HepG2 (cell line): ENCODE results near the gene TMEM221. TPM values are rescaled to one million over a fixed set of nuclear protein-coding genes. Genes with fewer than 3 reads are reported as not detected.
A peak's percentile ranks its signal among the peaks of the same experiment; 100 is the strongest.

Experiments used
- AGO1 ChIP-seq: fragments of 200-400 bp; formaldehyde crosslinking; IDR thresholded peaks from 2 replicates; pipeline ENCODE4 v1.6.1; 2017; ENCODE audit warnings: mild to moderate bottlenecking, low read depth, low read length, moderate library complexity; ENCODE audit not compliant: poor library complexity, severe bottlenecking
- ELF4 ChIP-seq: sonication (generic); formaldehyde crosslinking; IDR thresholded peaks from 2 replicates; pipeline ENCODE4 v1.5.0; 2020; ENCODE audit warnings: missing genetic modification reagents, mild to moderate bottlenecking, moderate library complexity, borderline replicate concordance
- NFRKB ChIP-seq: fragments of 450-650 bp; IDR thresholded peaks from 2 replicates; pipeline ENCODE4 v1.6.1; 2017
- ONECUT2 ChIP-seq: sonication (generic); formaldehyde crosslinking; IDR thresholded peaks from 2 replicates; pipeline ENCODE4 v1.4.0; 2020; ENCODE audit warnings: missing genetic modification reagents
- RFX3 ChIP-seq: IDR thresholded peaks from 2 replicates; pipeline ENCODE4 v1.6.1; 2016; ENCODE audit warnings: missing biosample characterization, missing genetic modification reagents
- SMYD3 ChIP-seq: sonication (generic); formaldehyde crosslinking; IDR thresholded peaks from 2 replicates; pipeline ENCODE4 v1.8.1; 2023; ENCODE audit warnings: mild to moderate bottlenecking, missing genetic modification reagents
- SSRP1 ChIP-seq: IDR thresholded peaks from 2 replicates; pipeline ENCODE4 v1.6.1; 2016; ENCODE audit warnings: control low read depth
- SYNCRIP ChIP-seq: fragments of 200-400 bp; formaldehyde crosslinking; IDR thresholded peaks from 2 replicates; pipeline ENCODE4 v1.6.1; 2018; ENCODE audit warnings: mild to moderate bottlenecking, low read depth, low read length; ENCODE audit not compliant: insufficient read depth
- TBP ChIP-seq: sonication (generic); formaldehyde crosslinking; IDR thresholded peaks from 2 replicates; pipeline ENCODE4 v1.5.0; 2020; ENCODE audit warnings: missing genetic modification reagents
- TGIF2 ChIP-seq: IDR thresholded peaks from 2 replicates; pipeline ENCODE4 v1.6.1; 2016; ENCODE audit warnings: control low read depth, missing compliant biosample characterization
- ZFP36L1 ChIP-seq: sonication (generic); formaldehyde crosslinking; IDR thresholded peaks from 2 replicates; pipeline ENCODE4 v1.8.0; 2022; ENCODE audit warnings: mild to moderate bottlenecking, missing genetic modification reagents, moderate library complexity
- ZFP82 ChIP-seq: sonication (generic); formaldehyde crosslinking; IDR thresholded peaks from 2 replicates; pipeline ENCODE4 v1.5.1; 2020; ENCODE audit warnings: mild to moderate bottlenecking, missing genetic modification reagents, borderline replicate concordance
- ZFY ChIP-seq: sonication (generic); formaldehyde crosslinking; IDR thresholded peaks from 2 replicates; pipeline ENCODE4 v1.4.0; 2020; ENCODE audit warnings: missing genetic modification reagents
- ZNF432 ChIP-seq: sonication (generic); formaldehyde crosslinking; IDR thresholded peaks from 2 replicates; pipeline ENCODE4 v1.5.0; 2020; ENCODE audit warnings: missing genetic modification reagents, mild to moderate bottlenecking, borderline replicate concordance
- ZNF451 ChIP-seq: sonication (generic); formaldehyde crosslinking; IDR thresholded peaks from 2 replicates; pipeline ENCODE4 v1.5.0; 2020; ENCODE audit warnings: mild to moderate bottlenecking, missing genetic modification reagents
- ZNF550 ChIP-seq: sonication (generic); formaldehyde crosslinking; IDR thresholded peaks from 2 replicates; pipeline ENCODE4 v1.4.0; 2020; ENCODE audit warnings: mild to moderate bottlenecking, missing genetic modification reagents, borderline replicate concordance
- ZNF607 ChIP-seq: sonication (generic); formaldehyde crosslinking; IDR thresholded peaks from 2 replicates; pipeline ENCODE4 v1.5.1; 2020; ENCODE audit warnings: missing genetic modification reagents, mild to moderate bottlenecking, borderline replicate concordance
- ZSCAN9 ChIP-seq: IDR thresholded peaks from 2 replicates; pipeline ENCODE4 v1.6.1; 2016; ENCODE audit warnings: borderline replicate concordance
- polyA plus RNA-seq, 8 experiments: library from polyadenylated mRNA; depleted of rRNA in 3 of 8; stranded (reverse) in 7 of 8; unstranded in 1 of 8; fragments of >200 nt; fragmentation: Illumina TruSeq in 4 of 8; extraction: Trizol in 4 of 8; gene quantifications; 2 replicates each; pipeline versions ENCODE4 v1.2.1 to v1.2.3, GENCODE V29; 2011 to 2016; ENCODE audit warnings: low read depth in 4 of 8, missing spikeins in 1 of 8, mixed read lengths in 1 of 8; ENCODE audit not compliant: insufficient read depth in 1 of 8
- total RNA-seq, 5 experiments: library from RNA; depleted of rRNA; stranded (reverse); fragments of >200 nt; fragmentation: Illumina TruSeq; extraction: Trizol; gene quantifications; 2 replicates each; pipeline ENCODE4 v1.2.3, GENCODE V29; 2016; ENCODE audit warnings: low read depth in 1 of 5
- TF ChIP-seq, protein P1 (sequence below): sonication (generic); formaldehyde crosslinking; IDR thresholded peaks from 2 replicates; pipeline ENCODE4 v1.5.0; 2020; ENCODE audit warnings: mild to moderate bottlenecking, missing genetic modification reagents
- TF ChIP-seq, protein P2 (sequence below): sonication (generic); formaldehyde crosslinking; IDR thresholded peaks from one replicate; pipeline ENCODE4 v1.5.1; 2020; ENCODE audit warnings: mild to moderate bottlenecking, missing genetic modification reagents; ENCODE audit errors: not compliant biosample characterization

The TMEM221 gene
- total and polyA plus RNA-seq, 2 of the 13 experiments (the other 11 are each of a cell fraction or from before 2014, with no cell fraction given), result 0.33 to 0.77 TPM

DNA sequence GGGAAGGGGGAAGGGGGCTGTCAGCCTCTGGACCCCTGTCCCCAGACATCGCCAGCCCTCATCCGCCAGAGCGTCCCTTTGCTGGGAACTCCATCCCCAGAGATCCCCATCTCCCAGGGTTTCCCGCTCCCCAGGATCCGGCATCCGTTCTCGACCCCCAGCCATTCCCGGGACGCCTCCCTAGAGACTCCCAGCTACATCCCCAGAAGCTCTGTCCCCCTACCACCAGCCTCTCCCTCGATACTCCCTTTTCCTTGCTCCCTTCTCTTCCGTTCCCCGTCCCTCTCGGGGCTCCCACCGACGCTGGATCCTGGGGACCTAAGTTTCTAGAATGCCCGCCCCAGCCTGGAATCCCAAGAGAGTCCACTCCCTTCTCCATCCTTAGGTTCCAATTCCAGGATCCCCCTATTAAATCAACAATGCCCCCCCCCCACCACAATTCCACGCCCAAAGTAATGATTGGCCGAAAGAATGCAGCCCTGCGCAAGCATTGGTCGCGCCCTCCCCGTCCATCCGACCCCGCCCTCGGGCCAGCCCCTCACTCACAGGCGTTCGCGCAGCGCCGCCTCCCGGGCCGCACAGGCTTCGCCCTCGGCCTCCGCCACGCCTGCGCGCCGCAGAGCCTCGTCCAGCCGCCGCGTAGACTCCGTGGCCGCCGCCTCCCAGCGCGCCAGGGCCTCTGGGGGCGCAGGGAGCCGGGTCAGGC lies 57.6 kb downstream of the TMEM221 start (continued):
- TF ChIP-seq, protein P1, sequence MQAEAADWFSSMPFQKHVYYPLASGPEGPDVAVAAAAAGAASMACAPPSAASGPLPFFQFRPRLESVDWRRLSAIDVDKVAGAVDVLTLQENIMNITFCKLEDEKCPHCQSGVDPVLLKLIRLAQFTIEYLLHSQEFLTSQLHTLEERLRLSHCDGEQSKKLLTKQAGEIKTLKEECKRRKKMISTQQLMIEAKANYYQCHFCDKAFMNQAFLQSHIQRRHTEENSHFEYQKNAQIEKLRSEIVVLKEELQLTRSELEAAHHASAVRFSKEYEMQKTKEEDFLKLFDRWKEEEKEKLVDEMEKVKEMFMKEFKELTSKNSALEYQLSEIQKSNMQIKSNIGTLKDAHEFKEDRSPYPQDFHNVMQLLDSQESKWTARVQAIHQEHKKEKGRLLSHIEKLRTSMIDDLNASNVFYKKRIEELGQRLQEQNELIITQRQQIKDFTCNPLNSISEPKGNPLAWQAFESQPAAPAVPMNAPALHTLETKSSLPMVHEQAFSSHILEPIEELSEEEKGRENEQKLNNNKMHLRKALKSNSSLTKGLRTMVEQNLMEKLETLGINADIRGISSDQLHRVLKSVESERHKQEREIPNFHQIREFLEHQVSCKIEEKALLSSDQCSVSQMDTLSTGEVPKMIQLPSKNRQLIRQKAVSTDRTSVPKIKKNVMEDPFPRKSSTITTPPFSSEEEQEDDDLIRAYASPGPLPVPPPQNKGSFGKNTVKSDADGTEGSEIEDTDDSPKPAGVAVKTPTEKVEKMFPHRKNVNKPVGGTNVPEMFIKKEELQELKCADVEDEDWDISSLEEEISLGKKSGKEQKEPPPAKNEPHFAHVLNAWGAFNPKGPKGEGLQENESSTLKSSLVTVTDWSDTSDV (CRISPR knock-in tag), result no peak
- TF ChIP-seq ZFP36L1 (CRISPR knock-in tag), result no peak
- no peak for TF ChIP-seq SMYD3 (CRISPR knock-in tag)
- TF ChIP-seq TGIF2 (CRISPR knock-in tag), result 0 out of 2 replicates have a peak, but pooled peaks have one; percentile 5
- TF ChIP-seq ZNF451, result no peak
- peak; percentile 50; the same call in 1 of the 2 replicates for TF ChIP-seq ZFY (CRISPR knock-in tag)
- TF ChIP-seq RFX3, result no peak
- no peak for TF ChIP-seq TBP (CRISPR knock-in tag)
- TF ChIP-seq SSRP1 (CRISPR knock-in tag), result no peak
- TF ChIP-seq, protein P2, sequence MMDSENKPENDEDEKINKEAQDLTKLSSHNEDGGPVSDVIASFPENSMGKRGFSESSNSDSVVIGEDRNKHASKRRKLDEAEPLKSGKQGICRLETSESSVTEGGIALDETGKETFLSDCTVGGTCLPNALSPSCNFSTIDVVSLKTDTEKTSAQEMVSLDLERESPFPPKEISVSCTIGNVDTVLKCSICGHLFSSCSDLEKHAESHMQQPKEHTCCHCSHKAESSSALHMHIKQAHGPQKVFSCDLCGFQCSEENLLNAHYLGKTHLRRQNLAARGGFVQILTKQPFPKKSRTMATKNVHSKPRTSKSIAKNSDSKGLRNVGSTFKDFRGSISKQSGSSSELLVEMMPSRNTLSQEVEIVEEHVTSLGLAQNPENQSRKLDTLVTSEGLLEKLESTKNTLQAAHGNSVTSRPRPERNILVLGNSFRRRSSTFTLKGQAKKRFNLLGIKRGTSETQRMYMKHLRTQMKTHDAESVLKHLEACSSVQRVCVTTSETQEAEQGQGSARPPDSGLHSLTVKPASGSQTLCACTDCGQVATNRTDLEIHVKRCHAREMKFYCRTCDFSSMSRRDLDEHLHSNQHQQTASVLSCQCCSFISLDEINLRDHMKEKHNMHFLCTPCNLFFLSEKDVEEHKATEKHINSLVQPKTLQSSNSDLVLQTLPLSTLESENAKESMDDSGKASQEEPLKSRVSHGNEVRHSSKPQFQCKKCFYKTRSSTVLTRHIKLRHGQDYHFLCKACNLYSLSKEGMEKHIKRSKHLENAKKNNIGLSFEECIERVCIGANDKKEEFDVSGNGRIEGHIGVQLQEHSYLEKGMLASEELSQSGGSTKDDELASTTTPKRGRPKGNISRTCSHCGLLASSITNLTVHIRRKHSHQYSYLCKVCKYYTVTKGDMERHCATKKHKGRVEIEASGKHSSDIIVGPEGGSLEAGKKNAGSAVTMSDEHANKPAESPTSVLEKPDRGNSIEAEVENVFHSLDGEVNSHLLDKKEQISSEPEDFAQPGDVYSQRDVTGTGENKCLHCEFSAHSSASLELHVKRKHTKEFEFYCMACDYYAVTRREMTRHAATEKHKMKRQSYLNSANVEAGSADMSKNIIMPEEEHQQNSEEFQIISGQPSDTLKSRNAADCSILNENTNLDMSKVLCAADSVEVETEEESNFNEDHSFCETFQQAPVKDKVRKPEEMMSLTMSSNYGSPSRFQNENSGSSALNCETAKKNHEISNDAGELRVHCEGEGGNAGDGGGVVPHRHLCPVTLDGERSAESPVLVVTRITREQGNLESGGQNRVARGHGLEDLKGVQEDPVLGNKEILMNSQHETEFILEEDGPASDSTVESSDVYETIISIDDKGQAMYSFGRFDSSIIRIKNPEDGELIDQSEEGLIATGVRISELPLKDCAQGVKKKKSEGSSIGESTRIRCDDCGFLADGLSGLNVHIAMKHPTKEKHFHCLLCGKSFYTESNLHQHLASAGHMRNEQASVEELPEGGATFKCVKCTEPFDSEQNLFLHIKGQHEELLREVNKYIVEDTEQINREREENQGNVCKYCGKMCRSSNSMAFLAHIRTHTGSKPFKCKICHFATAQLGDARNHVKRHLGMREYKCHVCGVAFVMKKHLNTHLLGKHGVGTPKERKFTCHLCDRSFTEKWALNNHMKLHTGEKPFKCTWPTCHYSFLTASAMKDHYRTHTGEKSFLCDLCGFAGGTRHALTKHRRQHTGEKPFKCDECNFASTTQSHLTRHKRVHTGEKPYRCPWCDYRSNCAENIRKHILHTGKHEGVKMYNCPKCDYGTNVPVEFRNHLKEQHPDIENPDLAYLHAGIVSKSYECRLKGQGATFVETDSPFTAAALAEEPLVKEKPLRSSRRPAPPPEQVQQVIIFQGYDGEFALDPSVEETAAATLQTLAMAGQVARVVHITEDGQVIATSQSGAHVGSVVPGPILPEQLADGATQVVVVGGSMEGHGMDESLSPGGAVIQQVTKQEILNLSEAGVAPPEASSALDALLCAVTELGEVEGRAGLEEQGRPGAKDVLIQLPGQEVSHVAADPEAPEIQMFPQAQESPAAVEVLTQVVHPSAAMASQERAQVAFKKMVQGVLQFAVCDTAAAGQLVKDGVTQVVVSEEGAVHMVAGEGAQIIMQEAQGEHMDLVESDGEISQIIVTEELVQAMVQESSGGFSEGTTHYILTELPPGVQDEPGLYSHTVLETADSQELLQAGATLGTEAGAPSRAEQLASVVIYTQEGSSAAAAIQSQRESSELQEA, result no peak
- no peak for TF ChIP-seq ONECUT2 (CRISPR knock-in tag)
- no peak for TF ChIP-seq ZSCAN9 (CRISPR knock-in tag)
- no peak for TF ChIP-seq ZNF607 (CRISPR knock-in tag)
- no peak for TF ChIP-seq NFRKB
- TF ChIP-seq ZNF550, result no peak
- TF ChIP-seq ZNF432 (CRISPR knock-in tag), result no peak
- TF ChIP-seq ELF4 (CRISPR knock-in tag), result no peak
- TF ChIP-seq SYNCRIP, result no peak
- TF ChIP-seq ZFP82, result no peak
- TF ChIP-seq AGO1, result peak; percentile 60
